Smooth muscle cell (in vitro differentiated cells): ENCODE data around the gene C6orf120. TPM values are rescaled to one million over a fixed set of nuclear protein-coding genes. Genes with fewer than 3 reads are reported as not detected.

ENCODE experiments used
- DNase-seq: peaks from one replicate; lab custom pipeline; 2025; ENCODE audit not compliant: unreplicated experiment; lab: John Stamatoyannopoulos, UW
- H2AFZ ChIP-seq: fragments of 200-600 bp; sonication (generic); 2 replicates; pipeline ENCODE4 v1.6.0; 2016; ENCODE audit warnings: antibody characterized with exemption, low read depth, mild to moderate bottlenecking
- H3F3A ChIP-seq: fragments of 200-600 bp; sonication (generic); 2 replicates; pipeline ENCODE4 v1.6.0; 2017; ENCODE audit warnings: antibody characterized with exemption, low read depth
- H3K27ac ChIP-seq: fragments of 200-600 bp; sonication (generic); 2 replicates; pipeline ENCODE4 v1.5.1; 2016; ENCODE audit warnings: low read depth, mild to moderate bottlenecking
- H3K27me3 ChIP-seq: fragments of 200-600 bp; sonication (generic); 2 replicates; pipeline ENCODE4 v1.6.1; 2016; ENCODE audit warnings: low read depth, mild to moderate bottlenecking
- H3K36me3 ChIP-seq: fragments of 200-600 bp; sonication (generic); 2 replicates; pipeline ENCODE4 v1.5.1; 2016; ENCODE audit warnings: low read depth
- H3K4me1 ChIP-seq: fragments of 200-600 bp; sonication (generic); 2 replicates; pipeline ENCODE4 v1.5.1; 2016; ENCODE audit warnings: low read depth
- H3K4me2 ChIP-seq: fragments of 200-600 bp; sonication (generic); 2 replicates; pipeline ENCODE4 v1.6.0; 2016; ENCODE audit warnings: mild to moderate bottlenecking
- H3K4me3 ChIP-seq: fragments of 200-600 bp; sonication (generic); 2 replicates; pipeline ENCODE4 v1.5.1; 2016; ENCODE audit warnings: mild to moderate bottlenecking
- H3K79me2 ChIP-seq: fragments of 200-600 bp; sonication (generic); 2 replicates; pipeline ENCODE4 v1.6.0; 2016; ENCODE audit warnings: low read depth, mild to moderate bottlenecking
- H3K9ac ChIP-seq: fragments of 200-600 bp; sonication (generic); 2 replicates; pipeline ENCODE4 v1.6.0; 2016; ENCODE audit warnings: low read depth
- H3K9me3 ChIP-seq: fragments of 200-600 bp; sonication (generic); replicated peaks from 2 replicates; pipeline ENCODE4 v1.5.1; 2016; ENCODE audit warnings: low read depth
- H4K20me1 ChIP-seq: fragments of 200-600 bp; sonication (generic); 2 replicates; pipeline ENCODE4 v1.6.0; 2016; ENCODE audit warnings: low read depth
- CTCF ChIP-seq: fragments of 200-600 bp; sonication (generic); IDR thresholded peaks from 2 replicates; pipeline ENCODE4 v1.5.1; 2017; ENCODE audit warnings: borderline replicate concordance, mild to moderate bottlenecking, antibody characterized with exemption; ENCODE audit not compliant: insufficient read depth, poor library complexity, severe bottlenecking
- WGBS: methylation state at CpG from one replicate; pipeline ENCODE4 v1.1.7; 2016; ENCODE audit warnings: low lambda C conversion rate; 5-methylcytosine and 5-hydroxymethylcytosine counted together
- polyA plus RNA-seq: library from polyadenylated mRNA; unstranded; fragments of >200 nt; fragmentation: Nextera tagmentation; extraction: Ambion mirVana; gene quantifications from 2 replicates; pipeline ENCODE4 v1.2.1, GENCODE V29; 2016
- total RNA-seq: library from RNA; depleted of rRNA; stranded (reverse); fragments of >200 nt; gene quantifications from 2 replicates; pipeline ENCODE4 v1.2.3, GENCODE V29; 2014

The C6orf120 gene
- total and polyA plus RNA-seq, 2 experiments from 2014 or later: 30.2 to 50.2 TPM

DNA sequence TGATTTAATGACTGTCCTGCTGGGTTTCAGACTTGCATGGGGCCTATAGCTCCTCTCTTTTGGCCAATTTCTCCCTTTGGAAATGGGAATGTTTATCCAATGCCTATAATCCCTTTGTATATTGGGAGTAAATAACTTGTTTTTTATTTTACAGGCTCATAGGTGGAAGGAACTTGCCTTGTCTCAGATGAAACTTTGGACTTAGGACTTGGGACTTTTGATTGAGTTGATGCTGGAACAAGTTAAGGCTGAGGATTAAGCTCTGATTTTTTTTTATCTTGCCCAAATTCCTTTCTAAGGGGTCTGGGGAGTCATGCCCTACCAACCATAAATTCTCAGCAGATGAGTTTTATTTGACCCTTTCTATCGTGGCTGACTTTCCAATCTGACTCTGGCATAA is 23.6 kb upstream of the C6orf120 start:
- TF ChIP-seq CTCF: no peak
- no peak for DNase-seq
- no peak overlapping the region for H3K27ac ChIP-seq
- H2AFZ ChIP-seq: no peak overlapping the region
- no peak overlapping the region for H3K4me2 ChIP-seq
- H3K36me3 ChIP-seq: peaks cover 3% of the 10 kb centered on the region
- no peaks in the 10 kb centered on the region for H3K9me3 ChIP-seq
- H4K20me1 ChIP-seq: no peaks in the 10 kb centered on the region
- no peak overlapping the region for H3K4me3 ChIP-seq
- H3F3A ChIP-seq: no peaks in the 10 kb centered on the region
- peaks cover 9% of the 10 kb centered on the region for H3K79me2 ChIP-seq
- no peaks in the 10 kb centered on the region for H3K4me1 ChIP-seq
- H3K9ac ChIP-seq: no peak overlapping the region
- no peaks in the 10 kb centered on the region for H3K27me3 ChIP-seq
- WGBS: 63% methylated on average over 1 of the region's 1 CpG

DNA sequence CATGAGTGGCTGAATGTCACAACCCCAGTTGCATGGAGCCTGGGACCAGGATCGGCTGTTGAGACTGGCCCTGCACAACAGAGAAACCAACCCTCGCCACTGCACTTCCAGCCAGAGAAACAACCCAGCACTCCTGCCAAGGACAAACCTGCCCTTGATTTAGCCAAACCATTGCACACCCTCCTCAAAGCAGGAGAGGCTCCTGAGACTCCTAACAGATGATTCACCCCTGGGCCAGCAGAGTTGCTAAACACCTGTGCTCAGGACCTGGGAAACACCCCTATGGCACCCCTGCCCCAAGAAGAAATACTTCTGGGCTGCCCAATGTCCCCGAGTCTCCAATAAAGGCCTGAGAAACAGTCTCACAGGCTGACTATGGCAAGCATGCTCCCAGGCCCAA is 17.9 kb upstream of the C6orf120 start:
- Histone ChIP-seq H3K4me2 (no peak overlapping the region), H3K79me2 (peaks cover 16% of the 10 kb centered on the region), H3F3A (no peaks in the 10 kb centered on the region), H3K36me3 (peaks cover 33% of the 10 kb centered on the region), H3K27ac (no peak overlapping the region), H3K4me1 (no peaks in the 10 kb centered on the region), H4K20me1 (no peaks in the 10 kb centered on the region), H3K9me3 (peaks cover 11% of the 10 kb centered on the region), H3K4me3 (no peak overlapping the region), H2AFZ (no peak overlapping the region), H3K27me3 (no peaks in the 10 kb centered on the region), H3K9ac (no peak overlapping the region)
- no peak for DNase-seq
- TF ChIP-seq CTCF: no peak
- 98% methylated on average over 3 of the region's 3 CpGs for WGBS

- no peak for DNase-seq
- H4K20me1 ChIP-seq: no peaks in the 10 kb centered on the region
- TF ChIP-seq CTCF: no peak
- no peak overlapping the region for H3K4me2 ChIP-seq
- no peak overlapping the region for H3K9ac ChIP-seq
- no peak overlapping the region for H2AFZ ChIP-seq
- peaks cover 11% of the 10 kb centered on the region for H3K9me3 ChIP-seq
- H3K4me1 ChIP-seq: no peaks in the 10 kb centered on the region
- peaks cover 16% of the 10 kb centered on the region for H3K79me2 ChIP-seq
- no peaks in the 10 kb centered on the region for H3K27me3 ChIP-seq
- H3K27ac ChIP-seq: no peak overlapping the region
- peaks cover 30% of the 10 kb centered on the region for H3K36me3 ChIP-seq
- 100% methylated on average over 2 of the region's 2 CpGs for WGBS
- H3F3A ChIP-seq: no peaks in the 10 kb centered on the region
- no peak overlapping the region for H3K4me3 ChIP-seq
Observed at GRCh38 chr6:169685860-169686259, 16.1 kb upstream of the C6orf120 start.

DNA sequence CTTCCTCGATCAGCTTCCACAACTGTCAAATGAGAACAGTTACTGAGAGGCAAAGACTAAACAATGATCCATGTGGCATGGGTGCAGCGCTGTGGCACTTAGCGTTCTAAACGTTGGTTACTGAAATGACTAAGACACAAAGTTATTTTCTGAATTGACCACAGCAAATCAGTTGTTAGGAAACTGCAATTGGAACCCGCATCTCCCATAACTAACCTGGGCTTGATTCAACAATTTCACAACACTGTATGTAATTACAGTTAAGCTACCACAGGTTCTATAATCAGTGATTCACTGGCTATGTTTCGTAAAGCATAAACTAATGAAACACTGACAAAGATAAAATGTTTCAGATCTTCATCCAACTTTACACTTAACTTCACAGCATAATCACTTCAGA is 12.6 kb upstream of the C6orf120 start:
- Histone ChIP-seq H3K9me3 (peaks cover 15% of the 10 kb centered on the region), H3K36me3 (peaks cover 40% of the 10 kb centered on the region), H3K4me2 (no peak overlapping the region), H3F3A (no peaks in the 10 kb centered on the region), H4K20me1 (no peaks in the 10 kb centered on the region), H3K4me1 (no peaks in the 10 kb centered on the region), H3K27ac (no peak overlapping the region), H3K79me2 (peaks cover 17% of the 10 kb centered on the region), H2AFZ (no peak overlapping the region), H3K27me3 (no peaks in the 10 kb centered on the region), H3K9ac (no peak overlapping the region), H3K4me3 (no peak overlapping the region)
- 66% methylated on average over 6 of the region's 6 CpGs for WGBS
- no peak for DNase-seq
- no peak for TF ChIP-seq CTCF
